HG02571 (cell line): ENCODE results near the gene CIRBP.
"Not testable (repeated sequence)": the region's sequence is repeated elsewhere in the genome, so short reads cannot be mapped to it uniquely, and the experiment has no call there.

Experiments used
- ATAC-seq: cut with Tn5 transposase; IDR thresholded peaks from one replicate; pipeline ENCODE4 v1.9.1; 2021; ENCODE audit warnings: mild to moderate bottlenecking, moderate library complexity; ENCODE audit not compliant: unreplicated experiment

Gene CIRBP

GRCh38 chr19:1307755-1308303, 38.7 kb downstream of the CIRBP start:
- no peak for ATAC-seq

- no peak for ATAC-seq
These were observed 39.6 kb downstream of the CIRBP start for GRCh38 chr19:1308718-1309117.

GRCh38 chr19:1309977-1310852, 41.1 kb downstream of the CIRBP start:
- no peak for ATAC-seq

- ATAC-seq, result no peak
These were observed 41.7 kb downstream of the CIRBP start for GRCh38 chr19:1310853-1311180.

GRCh38 chr19:1311543-1312091, 42.5 kb downstream of the CIRBP start:
- ATAC-seq, result no peak

GRCh38 chr19:1312767-1313694, 43.9 kb downstream of the CIRBP start:
- no peak for ATAC-seq

GRCh38 chr19:1313695-1314613, 44.8 kb downstream of the CIRBP start:
- no peak for ATAC-seq

- ATAC-seq, result no peak
These were observed 46.5 kb downstream of the CIRBP start for GRCh38 chr19:1315470-1316166.

- ATAC-seq, result no peak
These were observed 47.3 kb downstream of the CIRBP start for GRCh38 chr19:1316466-1316865.

GRCh38 chr19:1317274-1318003, 48.3 kb downstream of the CIRBP start:
- no peak for ATAC-seq

- ATAC-seq, result no peak
These were observed 49.7 kb downstream of the CIRBP start for GRCh38 chr19:1318678-1319471.

- not testable (repeated sequence) for ATAC-seq
These were observed 51.1 kb downstream of the CIRBP start for GRCh38 chr19:1320282-1320650.

- ATAC-seq, result no peak
These were observed 52.4 kb downstream of the CIRBP start for GRCh38 chr19:1321539-1321938.

GRCh38 chr19:1322198-1322981, 53.3 kb downstream of the CIRBP start:
- ATAC-seq, result no peak

- no peak for ATAC-seq
These were observed 55.2 kb downstream of the CIRBP start for GRCh38 chr19:1324249-1324805.
